Trophoblast cell (in vitro differentiated cells and primary cell): ENCODE measurements around the gene DDX4.

Source experiments
- DNase-seq, 2 donors: peaks; one replicate each; pipeline ENCODE4 v3.0.0-alpha.2; 2016
- H2AFZ ChIP-seq: 2 replicates; pipeline ENCODE4 v1.6.1; 2013; ENCODE audit warnings: low read length, moderate library complexity, mild to moderate bottlenecking; ENCODE audit not compliant: insufficient read depth, poor library complexity
- H2AK5ac ChIP-seq: 2 replicates; pipeline ENCODE4 v1.6.1; 2013; ENCODE audit warnings: mild to moderate bottlenecking, low read length
- H2BK120ac ChIP-seq: 2 replicates; pipeline ENCODE4 v1.6.1; 2013; ENCODE audit warnings: low read length, mild to moderate bottlenecking, moderate library complexity; ENCODE audit not compliant: insufficient read depth, poor library complexity
- H2BK12ac ChIP-seq: 2 replicates; pipeline ENCODE4 v1.6.1; 2013; ENCODE audit warnings: mild to moderate bottlenecking, low read length, moderate library complexity
- H2BK5ac ChIP-seq: 2 replicates; pipeline ENCODE4 v1.6.1; 2013; ENCODE audit warnings: low read length, low read depth, moderate library complexity, mild to moderate bottlenecking; ENCODE audit not compliant: poor library complexity
- H3K14ac ChIP-seq: 2 replicates; pipeline ENCODE4 v1.6.1; 2013; ENCODE audit warnings: mild to moderate bottlenecking, low read length
- H3K18ac ChIP-seq: 2 replicates; pipeline ENCODE4 v1.6.1; 2013; ENCODE audit warnings: mild to moderate bottlenecking, low read length
- H3K23ac ChIP-seq: 2 replicates; pipeline ENCODE4 v1.6.1; 2013; ENCODE audit warnings: low read length
- H3K27ac ChIP-seq: 2 replicates; pipeline ENCODE4 v1.5.1; 2013; ENCODE audit warnings: low read depth, mild to moderate bottlenecking, inconsistent platforms, low read length, moderate library complexity
- H3K27me3 ChIP-seq: 2 replicates; pipeline ENCODE4 v1.6.1; 2013; ENCODE audit warnings: inconsistent platforms, mild to moderate bottlenecking, low read length, moderate library complexity; ENCODE audit not compliant: insufficient read depth
- H3K36me3 ChIP-seq, 2 experiments: 1 replicate in 1 of 2; 2 replicates in 1 of 2; pipeline ENCODE4 v1.6.1; 2013; ENCODE audit warnings: low read length in 2 of 2, mild to moderate bottlenecking in 2 of 2, moderate library complexity in 1 of 2; ENCODE audit not compliant: insufficient read depth in 2 of 2, control insufficient read depth in 1 of 2
- H3K4ac ChIP-seq: 2 replicates; pipeline ENCODE4 v1.6.1; 2013; ENCODE audit warnings: low read depth, mild to moderate bottlenecking, low read length, moderate library complexity
- H3K4me1 ChIP-seq, 2 experiments: 1 replicate in 1 of 2; 2 replicates in 1 of 2; pipeline ENCODE4 v1.6.1; 2013; ENCODE audit warnings: low read length in 2 of 2, mild to moderate bottlenecking in 2 of 2, moderate library complexity in 1 of 2; ENCODE audit not compliant: insufficient read depth in 2 of 2, control insufficient read depth in 1 of 2
- H3K4me2 ChIP-seq: 2 replicates; pipeline ENCODE4 v1.6.1; 2013; ENCODE audit warnings: inconsistent platforms, mild to moderate bottlenecking, low read length, moderate library complexity
- H3K4me3 ChIP-seq: 2 replicates; pipeline ENCODE4 v1.5.1; 2013; ENCODE audit warnings: mild to moderate bottlenecking, low read depth, low read length, inconsistent platforms
- H3K79me1 ChIP-seq: one replicate; pipeline ENCODE4 v1.6.1; 2013; ENCODE audit warnings: low read length
- H3K79me2 ChIP-seq: 2 replicates; pipeline ENCODE4 v1.6.1; 2013; ENCODE audit warnings: low read length, mild to moderate bottlenecking; ENCODE audit not compliant: control insufficient read depth, insufficient read depth, poor library complexity
- H3K9ac ChIP-seq: 2 replicates; pipeline ENCODE4 v1.6.1; 2013; ENCODE audit warnings: mild to moderate bottlenecking, low read length
- H3K9me3 ChIP-seq: 2 replicates; pipeline ENCODE4 v1.6.1; 2013; ENCODE audit warnings: low read depth, mild to moderate bottlenecking, control low read depth, inconsistent platforms, low read length; ENCODE audit not compliant: insufficient read depth
- H4K12ac ChIP-seq: 2 replicates; pipeline ENCODE4 v1.6.1; 2013; ENCODE audit warnings: low read depth, mild to moderate bottlenecking, low read length, moderate library complexity
- H4K8ac ChIP-seq: 2 replicates; pipeline ENCODE4 v1.6.1; 2013; ENCODE audit warnings: low read depth, mild to moderate bottlenecking, low read length, moderate library complexity
- H4K91ac ChIP-seq: one replicate; pipeline ENCODE4 v1.6.1; 2013; ENCODE audit warnings: low read depth, mild to moderate bottlenecking, low read length, moderate library complexity
- WGBS: extraction: QIAGEN DNeasy Blood & Tissue Kit; methylation state at CpG from one replicate; pipeline ENCODE4 v1.1.7; 2013; ENCODE audit warnings: missing lambda C conversion rate; ENCODE audit not compliant: insufficient read length, insufficient coverage; ENCODE audit errors: extremely low coverage; 5-methylcytosine and 5-hydroxymethylcytosine counted together

DDX4 gene

GRCh38 chr5:55852503-55852902, 114.6 kb downstream of the DDX4 start:
- no peaks in the 10 kb centered on the region for H3K9me3 ChIP-seq
- H3K14ac ChIP-seq = no peak overlapping the region
- no peak overlapping the region for H4K91ac ChIP-seq
- H2BK12ac ChIP-seq = no peak overlapping the region
- no peak overlapping the region for H4K12ac ChIP-seq
- H3K27ac ChIP-seq = no peak overlapping the region
- DNase-seq = no peak
- WGBS = no CpG with 5 or more reads among the region's 3 CpGs
- H3K23ac ChIP-seq = no peak overlapping the region
- H3K79me2 ChIP-seq = no peaks in the 10 kb centered on the region
- H3K4ac ChIP-seq = no peak overlapping the region
- no peak overlapping the region for H3K4me3 ChIP-seq
- no peak overlapping the region for H2AK5ac ChIP-seq
- H4K8ac ChIP-seq = no peak overlapping the region
- peaks cover 3% of the 10 kb centered on the region for H3K79me1 ChIP-seq
- H3K36me3 ChIP-seq = no peaks in the 10 kb centered on the region
- peaks cover 3 to 4% of the 10 kb centered on the region in 2 experiments for H3K4me1 ChIP-seq
- H3K27me3 ChIP-seq = no peaks in the 10 kb centered on the region
- H3K4me2 ChIP-seq = no peak overlapping the region
- no peak overlapping the region for H2AFZ ChIP-seq
- H3K18ac ChIP-seq = no peak overlapping the region
- H2BK5ac ChIP-seq = no peak overlapping the region
- H3K9ac ChIP-seq = no peak overlapping the region
- H2BK120ac ChIP-seq = no peak overlapping the region

GRCh38 chr5:55853041-55853670, 115.3 kb downstream of the DDX4 start:
- Histone ChIP-seq H2AK5ac (no peak overlapping the region), H3K27me3 (no peaks in the 10 kb centered on the region), H2AFZ (no peak overlapping the region), H3K79me1 (peaks cover 3% of the 10 kb centered on the region), H4K8ac (no peak overlapping the region), H2BK5ac (no peak overlapping the region), H2BK12ac (no peak overlapping the region), H3K9ac (no peak overlapping the region), H3K23ac (no peak overlapping the region), H3K14ac (no peak overlapping the region), H3K4ac (no peak overlapping the region), H3K36me3 (no peaks in the 10 kb centered on the region), H3K9me3 (no peaks in the 10 kb centered on the region), H3K4me1 (peaks cover 3 to 4% of the 10 kb centered on the region in 2 experiments), H3K79me2 (no peaks in the 10 kb centered on the region), H3K18ac (no peak overlapping the region), H3K4me2 (no peak overlapping the region), H3K4me3 (no peak overlapping the region), H2BK120ac (no peak overlapping the region), H4K91ac (no peak overlapping the region), H3K27ac (no peak overlapping the region), H4K12ac (no peak overlapping the region)
- no peak for DNase-seq
- no CpG with 5 or more reads among the region's 3 CpGs for WGBS

GRCh38 chr5:55853818-55854217, 116.0 kb downstream of the DDX4 start:
- Histone ChIP-seq H4K8ac (no peak overlapping the region), H3K14ac (no peak overlapping the region), H3K23ac (no peak overlapping the region), H2BK120ac (no peak overlapping the region), H2AFZ (no peak overlapping the region), H2BK12ac (no peak overlapping the region), H3K4me1 (peaks cover 3 to 4% of the 10 kb centered on the region in 2 experiments), H3K79me1 (peaks cover 3% of the 10 kb centered on the region), H3K9ac (no peak overlapping the region), H4K91ac (no peak overlapping the region), H3K4me3 (no peak overlapping the region), H2AK5ac (no peak overlapping the region), H3K9me3 (no peaks in the 10 kb centered on the region), H3K36me3 (no peaks in the 10 kb centered on the region), H3K4me2 (no peak overlapping the region), H3K27ac (no peak overlapping the region), H2BK5ac (no peak overlapping the region), H3K27me3 (no peaks in the 10 kb centered on the region), H3K79me2 (no peaks in the 10 kb centered on the region), H3K4ac (no peak overlapping the region), H4K12ac (no peak overlapping the region), H3K18ac (no peak overlapping the region)
- no CpG with 5 or more reads among the region's 3 CpGs for WGBS
- DNase-seq = no peak

- no peak overlapping the region for H2BK120ac ChIP-seq
- H2BK12ac ChIP-seq = no peak overlapping the region
- H2AK5ac ChIP-seq = no peak overlapping the region
- H4K8ac ChIP-seq = no peak overlapping the region
- H3K4me3 ChIP-seq = no peak overlapping the region
- H3K79me1 ChIP-seq = peaks cover 3% of the 10 kb centered on the region
- no peaks in the 10 kb centered on the region for H3K9me3 ChIP-seq
- no peak overlapping the region for H3K4me2 ChIP-seq
- H3K79me2 ChIP-seq = no peaks in the 10 kb centered on the region
- H3K4ac ChIP-seq = no peak overlapping the region
- H3K23ac ChIP-seq = no peak overlapping the region
- WGBS = no CpG with 5 or more reads among the region's 5 CpGs
- no peaks in the 10 kb centered on the region for H3K36me3 ChIP-seq
- H3K4me1 ChIP-seq = peaks cover 3 to 4% of the 10 kb centered on the region in 2 experiments
- no peak overlapping the region for H3K18ac ChIP-seq
- no peaks in the 10 kb centered on the region for H3K27me3 ChIP-seq
- no peak overlapping the region for H3K27ac ChIP-seq
- H2AFZ ChIP-seq = no peak overlapping the region
- no peak overlapping the region for H4K91ac ChIP-seq
- H4K12ac ChIP-seq = no peak overlapping the region
- H3K14ac ChIP-seq = no peak overlapping the region
- H3K9ac ChIP-seq = no peak overlapping the region
- H2BK5ac ChIP-seq = no peak overlapping the region
- DNase-seq = no peak
Measured at GRCh38 chr5:55855509-55855908, 117.6 kb downstream of the DDX4 start.
